Caki2 (cell line): ENCODE measurements around the gene RSAD1. TPM values are rescaled to one million over a fixed set of nuclear protein-coding genes. Genes with fewer than 3 reads are reported as not detected.

Experiments used
- DNase-seq: peaks from one replicate; pipeline ENCODE4 v3.0.0-alpha.2; 2015; ENCODE audit warnings: low read depth
- in situ Hi-C: cut with HindIII; loops from 2 replicates; pipeline ENCODE4 v1.10.0; 2016; ENCODE audit warnings: low sequenced_read_pairs, low pct_unique_long_range_greater_than_20kb, mixed read lengths
- total RNA-seq: library from RNA; depleted of rRNA; stranded (reverse); fragments of >200 nt; shearing (Covaris generic); gene quantifications from 2 replicates; pipeline ENCODE4 v1.2.3, GENCODE V29; 2014; ENCODE audit warnings: low replicate concordance

The RSAD1 gene
- total RNA-seq, 1 experiment from 2014 or later, result 31.4 TPM

DNA sequence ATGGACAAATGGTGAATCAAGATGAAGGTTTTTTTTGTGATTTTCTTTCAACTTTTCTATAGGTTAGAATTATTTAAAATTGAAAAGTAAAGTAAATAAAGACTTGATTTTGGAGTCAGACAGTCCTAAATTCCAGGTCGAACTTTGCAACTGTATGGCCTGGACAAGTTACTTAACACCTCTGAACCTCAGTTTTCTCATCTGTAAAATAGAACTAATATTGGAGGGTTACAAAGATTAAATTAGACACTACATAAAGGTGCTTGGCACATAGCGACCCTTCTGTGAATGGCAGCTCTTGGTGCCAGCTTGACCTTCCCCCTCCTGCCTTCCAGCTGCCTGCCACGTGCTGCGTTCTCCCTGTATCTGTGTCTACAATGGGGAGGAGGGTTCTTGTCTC, 3.0 kb downstream of the RSAD1 start:
- in situ Hi-C loops, result no loop called here
- no peak for DNase-seq

GRCh38 chr17:50482110-50482509, 3.5 kb downstream of the RSAD1 start:
- in situ Hi-C loops, result no loop called here

GRCh38 chr17:50482516-50482915, 3.9 kb downstream of the RSAD1 start:
- DNase-seq, result peak; percentile 83
- in situ Hi-C loops, result no loop called here

More at GRCh38 chr17:50482110-50482509, 3.5 kb downstream of the RSAD1 start:
- DNase-seq, result no peak

GRCh38 chr17:50483266-50483665, 4.6 kb downstream of the RSAD1 start:
- in situ Hi-C loops, result no loop called here

DNA sequence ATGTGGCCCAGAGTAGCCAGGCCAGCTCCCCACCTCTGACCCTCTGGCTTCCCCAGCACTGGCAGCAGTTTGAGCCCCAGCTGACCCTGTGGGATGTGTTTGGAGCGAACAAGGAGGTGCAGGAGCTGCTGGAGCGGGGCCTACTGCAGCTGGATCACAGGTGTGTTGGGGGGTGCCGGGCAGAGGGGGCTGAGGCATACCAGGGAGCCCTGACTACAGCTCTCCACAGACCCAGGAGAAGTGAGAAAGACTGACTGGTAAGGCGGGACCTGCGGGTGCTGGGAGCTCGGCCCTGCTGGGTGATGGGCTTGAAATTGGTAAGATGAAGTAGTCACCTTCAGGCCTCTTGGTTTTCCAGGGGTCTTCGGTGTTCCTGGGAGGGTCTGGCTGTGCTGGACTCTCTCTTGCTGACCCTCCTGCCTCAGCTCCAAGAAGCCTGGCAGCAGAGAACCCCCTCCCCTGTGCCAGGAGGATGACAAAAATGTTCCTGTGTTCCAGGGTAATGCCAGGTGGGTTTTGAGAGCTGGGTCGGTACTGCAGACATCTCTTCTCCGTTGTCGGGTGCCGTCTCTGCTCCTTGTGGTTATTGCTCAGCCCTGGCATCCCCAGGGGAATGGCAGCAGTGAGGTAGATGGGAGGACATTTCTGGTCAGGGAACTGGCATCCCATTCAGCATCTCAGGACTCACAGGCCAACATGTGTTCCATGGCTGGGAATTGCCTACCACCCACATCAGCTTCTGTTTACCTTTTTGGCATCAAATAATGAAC, 5.9 kb downstream of the RSAD1 start:
- no peak for DNase-seq
- in situ Hi-C loops, result no loop called here

More at GRCh38 chr17:50483266-50483665, 4.6 kb downstream of the RSAD1 start:
- DNase-seq, result no peak

DNA sequence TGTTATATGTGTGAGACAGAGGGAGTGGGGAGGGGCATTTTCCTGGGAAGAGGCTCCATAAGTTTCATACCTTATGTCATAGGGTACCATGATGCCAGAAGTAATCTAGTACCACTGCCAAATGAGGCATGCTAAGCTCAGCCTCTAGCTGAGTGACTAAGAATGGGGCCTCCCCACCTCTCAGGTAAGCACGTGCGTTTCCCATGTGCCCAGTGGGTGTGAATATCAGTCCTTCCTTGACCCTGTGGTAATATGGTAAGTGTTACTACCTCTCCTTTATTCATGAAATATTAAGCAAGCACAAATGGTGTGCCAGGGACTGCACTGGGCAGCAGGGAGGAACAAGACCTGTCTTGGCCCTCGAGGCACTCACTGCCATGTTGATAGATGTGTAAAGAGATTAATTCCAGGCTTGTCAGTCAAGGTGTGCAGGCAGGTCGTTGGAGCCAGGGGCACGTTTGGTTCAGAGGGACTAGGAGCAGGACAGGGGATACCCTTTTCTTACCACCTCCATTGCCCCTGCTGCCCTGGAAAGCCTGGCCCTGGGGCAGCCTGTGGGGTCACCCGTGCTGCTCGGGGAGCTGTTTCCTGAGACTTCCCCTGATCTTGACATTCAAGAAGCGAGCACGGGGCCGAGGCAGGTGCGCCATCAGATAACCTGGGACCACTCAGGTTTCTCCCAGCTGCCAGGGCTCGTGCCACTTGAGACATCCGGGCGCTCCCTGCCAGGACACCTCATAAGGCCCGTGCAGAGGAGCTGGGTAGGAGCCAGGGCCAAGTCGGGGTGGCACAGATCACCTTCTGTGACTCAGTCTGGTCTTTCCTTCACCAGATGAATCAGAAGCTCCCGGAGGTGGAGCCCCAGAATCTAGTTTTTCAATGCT, 8.8 kb downstream of the RSAD1 start:
- DNase-seq, result no peak
- in situ Hi-C loops, result no loop called here

- no peak for DNase-seq
- in situ Hi-C loops, result no loop called here
Measured at GRCh38 chr17:50488880-50489279, 10.2 kb downstream of the RSAD1 start.

DNA sequence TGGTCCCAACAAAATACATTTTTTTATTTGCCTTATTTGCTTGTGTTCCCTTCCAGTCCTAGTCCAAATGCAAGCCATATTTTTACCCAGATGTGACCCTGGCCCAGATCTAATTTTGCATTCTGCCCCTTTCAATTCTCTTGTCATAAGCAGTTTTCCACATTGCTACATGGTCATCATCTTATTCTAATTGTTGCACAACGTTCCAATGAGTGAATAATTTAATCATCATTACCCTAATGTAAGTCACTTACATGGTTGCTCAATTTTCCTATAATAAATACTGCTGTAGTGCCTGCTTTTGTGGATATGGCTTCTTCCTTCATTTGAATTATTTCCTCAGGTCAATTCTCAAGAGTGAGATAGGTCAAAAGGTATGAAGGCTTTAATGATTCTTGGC, 12.8 kb downstream of the RSAD1 start:
- in situ Hi-C loops, result no loop called here
- DNase-seq, result no peak

DNA sequence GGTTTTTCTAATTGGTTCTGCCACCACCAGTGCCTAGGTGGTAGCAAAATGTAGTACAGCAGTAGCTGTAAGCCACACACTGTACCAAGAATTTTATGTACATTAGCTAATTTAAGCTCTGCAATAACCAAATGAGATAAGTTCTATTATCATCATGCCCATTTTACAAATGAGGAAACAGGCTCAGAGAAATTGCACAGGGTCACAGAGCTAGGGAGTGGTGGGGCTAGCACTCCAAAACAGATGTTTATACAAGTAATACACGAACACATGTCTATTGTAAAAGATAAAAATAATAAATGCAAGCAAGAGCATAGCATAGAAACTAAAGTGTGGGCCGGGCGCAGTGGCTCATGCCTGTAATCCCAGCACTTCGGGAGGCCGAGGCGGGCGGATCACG, 13.6 kb downstream of the RSAD1 start:
- in situ Hi-C loops, result no loop called here
- DNase-seq, result no peak

- no peak for DNase-seq
- in situ Hi-C loops, result no loop called here
Measured at GRCh38 chr17:50493744-50494143, 15.1 kb downstream of the RSAD1 start.

DNA sequence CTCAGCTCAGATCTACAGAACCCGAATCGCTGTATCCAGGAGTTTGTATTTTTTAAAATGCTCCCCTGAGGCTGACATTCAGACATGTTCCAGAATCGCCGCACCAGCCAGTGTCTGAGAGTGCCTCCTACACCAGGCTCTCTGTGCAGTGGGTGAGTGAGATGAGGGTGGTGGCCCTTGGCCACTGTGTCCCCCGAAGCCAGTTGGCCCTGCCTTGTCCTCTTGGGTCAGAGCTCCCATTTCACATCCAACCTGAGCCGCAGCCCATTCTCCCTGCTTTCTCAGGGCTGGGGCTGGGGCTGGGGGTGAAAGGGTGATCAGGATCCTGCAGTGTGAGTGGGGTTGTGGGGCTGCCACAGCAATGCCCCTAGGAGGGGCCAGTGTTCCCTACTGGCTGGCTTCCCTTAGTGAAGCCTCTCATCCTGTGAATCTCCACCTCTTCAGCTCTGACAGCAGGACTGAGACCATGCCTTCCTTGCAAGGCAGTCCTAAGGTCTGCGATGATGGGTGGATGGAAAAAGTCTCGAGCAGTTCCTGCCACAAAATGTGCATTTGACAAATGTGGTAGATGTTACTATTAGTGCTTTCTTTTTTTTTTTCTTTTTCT, 16.7 kb downstream of the RSAD1 start:
- in situ Hi-C loops, result no loop called here
- no peak for DNase-seq

DNA sequence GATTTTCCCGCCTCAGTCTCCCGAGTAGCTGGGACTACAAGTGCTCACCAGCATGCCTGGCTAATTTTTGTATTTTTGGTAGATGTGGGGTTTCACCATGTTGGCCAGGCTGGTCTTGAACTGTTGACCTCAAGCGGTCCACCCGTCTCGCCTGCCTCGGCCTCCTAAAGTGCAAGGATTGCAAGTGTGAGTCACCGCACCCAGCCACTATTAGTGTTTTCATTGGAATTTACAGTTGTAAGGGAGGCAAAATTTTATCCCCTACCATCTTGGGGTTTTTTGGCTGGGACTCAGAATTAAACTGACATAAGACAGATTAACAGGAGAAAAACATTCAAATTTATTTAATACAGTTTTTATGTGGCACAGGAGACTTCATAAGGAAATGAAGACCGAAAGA, 17.3 kb downstream of the RSAD1 start:
- in situ Hi-C loops, result no loop called here
- DNase-seq, result no peak

DNA sequence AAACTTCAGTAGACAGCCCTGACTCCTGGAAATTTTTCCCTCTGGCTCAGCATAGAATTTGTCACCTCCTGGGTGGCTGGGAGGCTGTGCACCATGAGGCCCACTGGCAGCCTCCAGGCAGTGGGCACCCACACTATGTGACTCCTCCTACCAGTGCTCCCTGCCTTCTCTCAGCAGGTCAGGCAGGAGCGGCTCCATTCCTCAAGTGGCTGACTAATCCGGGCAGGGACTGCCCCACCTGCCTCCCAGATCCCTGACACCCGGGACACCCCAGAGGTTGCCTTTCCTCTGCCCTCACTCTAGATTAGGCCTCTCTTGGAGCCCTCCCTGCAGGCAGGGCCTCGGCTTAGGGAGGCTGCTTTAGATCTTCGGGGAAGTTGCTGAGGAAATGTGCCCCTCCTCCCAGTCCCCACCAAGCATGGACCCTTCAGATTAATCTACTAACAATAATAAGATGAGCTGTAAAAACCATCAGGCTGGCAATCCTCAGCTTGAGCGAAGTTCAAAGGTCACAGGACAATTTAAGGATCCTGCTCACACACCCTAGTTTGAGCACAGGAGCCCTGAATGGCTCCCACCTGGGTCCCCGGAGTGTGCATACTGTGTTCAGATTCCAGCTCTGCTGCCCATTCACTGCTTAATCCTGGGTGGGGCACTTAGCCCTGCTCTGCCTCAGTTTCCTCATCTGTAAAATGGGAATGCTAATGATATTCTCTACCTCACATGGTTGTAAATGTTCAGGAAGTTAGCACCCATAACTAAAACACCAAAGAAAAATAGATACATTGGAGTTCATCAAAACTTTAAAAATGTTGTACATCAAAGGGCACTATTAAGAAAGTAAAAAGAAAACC, 19.6 kb downstream of the RSAD1 start:
- in situ Hi-C loops, result no loop called here
- no peak for DNase-seq

- no peak for DNase-seq
- in situ Hi-C loops, result no loop called here
Measured at GRCh38 chr17:50499270-50499669, 20.6 kb downstream of the RSAD1 start.

GRCh38 chr17:50499721-50500120, 21.1 kb downstream of the RSAD1 start:
- in situ Hi-C loops, result no loop called here

DNA sequence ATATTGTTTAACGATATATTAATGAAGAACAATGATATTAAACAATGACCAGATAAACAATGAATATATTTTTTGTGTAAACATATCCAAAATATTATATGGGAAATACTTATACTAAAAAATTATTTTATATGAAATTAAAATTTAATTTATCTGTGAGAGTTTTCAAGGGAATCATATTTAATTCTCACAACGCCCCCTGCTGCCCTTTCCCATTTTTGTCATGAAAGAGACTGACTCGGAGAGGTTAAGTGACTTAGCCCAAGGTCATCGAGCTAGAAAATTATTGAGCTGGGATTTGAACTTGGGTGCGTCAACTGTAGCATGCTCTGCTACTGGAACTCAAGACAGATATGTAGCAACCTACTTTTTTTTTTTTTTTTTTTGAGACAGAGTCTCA, 22.4 kb downstream of the RSAD1 start:
- in situ Hi-C loops, result no loop called here
- DNase-seq, result no peak

More at GRCh38 chr17:50499721-50500120, 21.1 kb downstream of the RSAD1 start:
- no peak for DNase-seq

DNA sequence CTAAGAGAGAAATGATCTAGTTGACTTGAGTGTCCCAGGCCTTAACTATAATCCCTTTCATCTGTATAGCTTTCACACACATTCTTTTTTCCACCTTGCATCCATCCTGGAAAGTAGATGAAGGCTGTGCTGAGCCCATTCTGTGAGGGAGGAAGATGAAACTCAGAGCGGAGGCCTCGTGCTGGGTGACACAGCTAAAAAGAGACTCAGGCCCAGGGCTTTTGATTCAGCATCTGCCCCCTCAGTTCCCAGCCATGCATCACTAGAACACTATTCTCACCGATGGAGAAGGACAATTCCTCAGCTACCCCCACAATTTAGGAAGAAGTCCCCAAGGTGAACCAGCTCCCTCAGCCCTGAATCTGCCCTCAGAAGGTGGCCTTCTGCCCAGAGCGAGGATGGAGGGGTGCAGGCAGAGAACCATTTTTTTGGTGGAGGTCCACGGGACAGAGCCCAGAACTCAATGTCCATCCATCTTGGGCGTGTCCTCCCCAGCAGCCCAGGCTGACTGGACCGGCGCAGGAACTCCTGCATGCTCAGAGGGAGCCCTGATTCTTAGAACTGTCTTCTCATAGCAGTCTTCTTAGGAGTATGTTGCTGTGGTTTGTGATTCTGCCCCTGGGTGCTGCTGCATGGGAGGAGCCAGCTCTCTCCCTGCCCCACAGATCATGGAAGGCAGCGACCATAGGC, 23.8 kb downstream of the RSAD1 start:
- DNase-seq, result no peak
- in situ Hi-C loops, result no loop called here
